Pancreas (tissue), 10 donors: ENCODE measurements around the gene TBL1Y. TPM values are rescaled to one million over a fixed set of nuclear protein-coding genes. Genes with fewer than 3 reads are reported as not detected.
A peak's percentile ranks its signal among the peaks of the same experiment; 100 is the strongest.
"Not testable (repeated sequence)": the region's sequence is repeated elsewhere in the genome, so short reads cannot be mapped to it uniquely, and the experiment has no call there.

Source experiments
- ATAC-seq, 4 donors: fragments of 200-7000 bp; cut with Tn5 transposase; one replicate each; pipeline versions ENCODE4 v1.8.0 to v1.9.1; 2020; ENCODE audit warnings: mild to moderate bottlenecking in 4 of 4, moderate library complexity in 4 of 4
- DNase-seq, 6 donors: peaks; one replicate each; pipeline ENCODE4 v3.0.0-alpha.2; 2020
- FAIRE-seq: peaks from 2 replicates; lab custom pipeline; 2012; peaks lifted over from hg19 to GRCh38; lab: Jason Lieb, UNC
- H3K27ac ChIP-seq, 4 donors: fragments of 200-600 bp; sonication (generic); 1 replicate in 3 of 4; 2 replicates in 1 of 4; pipeline versions ENCODE4 v1.5.0 to v1.8.0; 2020
- H3K27me3 ChIP-seq, 4 donors: fragments of 200-600 bp; one replicate each; pipeline ENCODE4 v1.8.0; 2021
- H3K36me3 ChIP-seq, 3 donors: fragments of 200-600 bp; sonication (generic) in 1 of 3; one replicate each; pipeline versions ENCODE4 v1.5.0 to v1.8.0; 2020 to 2021
- H3K4me1 ChIP-seq, 3 donors: fragments of 200-600 bp; one replicate each; pipeline ENCODE4 v1.8.0; 2021
- H3K4me3 ChIP-seq, 4 donors: fragments of 200-600 bp; sonication (generic) in 2 of 4; one replicate each; pipeline versions ENCODE4 v1.5.0 to v1.8.0; 2020 to 2021
- H3K9me3 ChIP-seq, 4 donors: fragments of 200-600 bp; one replicate each; pipeline ENCODE4 v1.8.0; 2021
- CTCF ChIP-seq, 4 donors: fragments of 200-600 bp; sonication (generic) in 3 of 4; IDR thresholded peaks; one replicate each; pipeline versions ENCODE4 v1.5.0 to v1.8.0; 2021; ENCODE audit warnings: antibody characterized with exemption in 4 of 4
- WGBS, 2 donors: extraction: QIAGEN DNeasy Blood & Tissue Kit; methylation state at CpG; one replicate each; pipeline ENCODE4 v1.1.7; 2013; 5-methylcytosine and 5-hydroxymethylcytosine counted together
- intact Hi-C, 3 donors: fragments of 100-400 bp; cut with DNase I; formaldehyde crosslinking; loops; one replicate each; pipeline versions ENCODE4 v1.11.1 to v1.14.2; 2022
- polyA plus RNA-seq, 2 donors: library from polyadenylated mRNA; stranded (reverse); fragments of 200-250 nt; gene quantifications; one replicate each; pipeline ENCODE4 v1.2.3, GENCODE V29; 2013
- total RNA-seq, 6 donors: library from RNA; stranded (reverse); fragmentation: NEBNext Ultra II Directional in 4 of 6; extraction: Animal tissue kit (Norgen Biotek cat#: 25700) in 4 of 6; gene quantifications; one replicate each; pipeline versions ENCODE4 v1.2.1 to v1.2.4, GENCODE V29; 2021 to 2023
- donor health status: healthy with polysubstance abuse.
- donor health status: DM: no; HTN: no; CAD: no; lungs with moderate emphysema.
- donor health status: DM: no; HTN: no; CAD: no.
- donor health status: control.
- donor health status: control.
- donor health status: Bipolar disorder and iron deficiency.
- donor health status: DM: yes; HTN: yes; CAD: no.
- donor health status: DM: no; HTN: no; CAD: no.
- donor health status: DM: no; HTN: no; CAD: no.
- donor health status: DM: yes; HTN: yes; CAD: no.

TBL1Y gene
- total and polyA plus RNA-seq, 8 donors, result 0.38 to 1.1 TPM; not detected in 6

- DNase-seq (no peak), ATAC-seq (no peak), FAIRE-seq (no peak)
- H3K4me1 ChIP-seq, result no peaks in the 10 kb centered on the region
- no peak for TF ChIP-seq CTCF (IDR thresholded peaks at IDR 0.05)
- H3K9me3 ChIP-seq, result no peaks in the 10 kb centered on the region
- H3K27me3 ChIP-seq, result no peaks in the 10 kb centered on the region
- no peaks in the 10 kb centered on the region for H3K36me3 ChIP-seq
- H3K4me3 ChIP-seq, result no peak overlapping the region
- intact Hi-C loops, result no loop called here
- WGBS, 2 donors, result 80% methylated on average over 5 of the region's 5 CpGs; no CpG with 5 or more reads in 1 of the 2 donors
- no peak overlapping the region for H3K27ac ChIP-seq
Observed at GRCh38 chrY:7056886-7057285, 146.4 kb downstream of the TBL1Y start.

GRCh38 chrY:7078725-7079124 is 168.2 kb downstream of the TBL1Y start:
- FAIRE-seq (no peak), ATAC-seq (no peak), DNase-seq (no peak)
- Histone ChIP-seq H3K36me3 (no peaks in the 10 kb centered on the region), H3K27ac (no peak overlapping the region), H3K4me1 (no peaks in the 10 kb centered on the region), H3K4me3 (no peak overlapping the region), H3K27me3 (no peaks in the 10 kb centered on the region), H3K9me3 (no peaks in the 10 kb centered on the region)
- intact Hi-C loops, result no loop called here
- no peak for TF ChIP-seq CTCF (IDR thresholded peaks at IDR 0.05)

- H3K4me3 ChIP-seq, FAIRE-seq, H3K9me3 ChIP-seq, H3K36me3 ChIP-seq, H3K27me3 ChIP-seq, intact Hi-C loops, H3K27ac ChIP-seq, ATAC-seq, H3K4me1 ChIP-seq, DNase-seq: not testable (repeated sequence)
- WGBS, 2 donors, result 81% methylated on average over 4 of the region's 4 CpGs; no CpG with 5 or more reads in 1 of the 2 donors
Observed at GRCh38 chrY:7080548-7080947, 170.1 kb downstream of the TBL1Y start.

- intact Hi-C loops, result no loop called here
- no peak overlapping the region for H3K27ac ChIP-seq
- H3K9me3 ChIP-seq, result no peaks in the 10 kb centered on the region
- TF ChIP-seq CTCF (IDR thresholded peaks at IDR 0.05), result no peak
- no peaks in the 10 kb centered on the region for H3K4me1 ChIP-seq
- H3K27me3 ChIP-seq, result no peaks in the 10 kb centered on the region
- no peak for FAIRE-seq
- H3K4me3 ChIP-seq, result no peak overlapping the region
- DNase-seq, result peak in 1 of 6 donors; percentile 58
- H3K36me3 ChIP-seq, result no peaks in the 10 kb centered on the region
- WGBS, 2 donors, result 3% methylated on average over 10 of the region's 10 CpGs; no CpG with 5 or more reads in 1 of the 2 donors
- no peak for ATAC-seq
Observed at GRCh38 chrY:7085606-7086005, 175.1 kb downstream of the TBL1Y start.

- intact Hi-C loops, result no loop called here
- no peaks in the 10 kb centered on the region for H3K4me1 ChIP-seq
- DNase-seq (no peak), ATAC-seq (no peak), FAIRE-seq (no peak)
- 96% methylated on average over 1 of the region's 1 CpG; no CpG with 5 or more reads in 1 of the 2 donors for WGBS, 2 donors
- H3K9me3 ChIP-seq, result no peaks in the 10 kb centered on the region
- no peak overlapping the region for H3K4me3 ChIP-seq
- H3K27ac ChIP-seq, result no peak overlapping the region
- H3K36me3 ChIP-seq, result no peaks in the 10 kb centered on the region
- TF ChIP-seq CTCF (IDR thresholded peaks at IDR 0.05), result no peak
- no peaks in the 10 kb centered on the region for H3K27me3 ChIP-seq
Observed at GRCh38 chrY:7092836-7093235, 182.3 kb downstream of the TBL1Y start.
